GM20431 (cell line): ENCODE data around the gene HOXC9.

Experiments used
- in situ Hi-C: fragments of 300-500 bp; cut with MseI, MboI; formaldehyde crosslinking; loops from one replicate; pipeline ENCODE4 v1.15.0; 2020; ENCODE audit warnings: low sequenced_read_pairs; ENCODE audit not compliant: unreplicated experiment

Gene HOXC9

GRCh38 chr12:54042970-54043853 is 43.3 kb downstream of the HOXC9 start:
- in situ Hi-C loops: no loop called here

GRCh38 chr12:54044425-54045103 is 44.6 kb downstream of the HOXC9 start:
- in situ Hi-C loops: no loop called here

DNA sequence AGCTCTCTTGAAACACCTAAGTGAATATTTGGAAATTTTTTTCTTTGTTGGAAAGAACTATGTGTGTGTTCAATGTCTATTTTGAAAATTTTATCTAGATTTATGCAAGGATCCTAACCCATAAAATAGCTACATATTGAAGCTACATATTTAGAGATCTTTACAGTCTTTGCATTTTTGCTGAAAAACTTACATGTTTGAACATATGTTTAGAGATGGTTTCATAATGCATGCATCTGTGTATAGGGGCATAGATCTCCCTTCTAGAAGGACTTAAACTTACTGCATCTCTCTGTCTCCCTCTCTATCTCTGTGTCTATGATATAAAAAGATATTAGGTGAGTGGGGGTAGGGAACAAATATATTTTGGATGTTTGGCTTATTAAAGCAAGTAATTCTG is 45.4 kb downstream of the HOXC9 start:
- in situ Hi-C loops: no loop called here

- in situ Hi-C loops: no loop called here
Measured at GRCh38 chr12:54045868-54046521, 46.0 kb downstream of the HOXC9 start.

GRCh38 chr12:54046809-54047159 is 46.8 kb downstream of the HOXC9 start:
- in situ Hi-C loops: no loop called here

DNA sequence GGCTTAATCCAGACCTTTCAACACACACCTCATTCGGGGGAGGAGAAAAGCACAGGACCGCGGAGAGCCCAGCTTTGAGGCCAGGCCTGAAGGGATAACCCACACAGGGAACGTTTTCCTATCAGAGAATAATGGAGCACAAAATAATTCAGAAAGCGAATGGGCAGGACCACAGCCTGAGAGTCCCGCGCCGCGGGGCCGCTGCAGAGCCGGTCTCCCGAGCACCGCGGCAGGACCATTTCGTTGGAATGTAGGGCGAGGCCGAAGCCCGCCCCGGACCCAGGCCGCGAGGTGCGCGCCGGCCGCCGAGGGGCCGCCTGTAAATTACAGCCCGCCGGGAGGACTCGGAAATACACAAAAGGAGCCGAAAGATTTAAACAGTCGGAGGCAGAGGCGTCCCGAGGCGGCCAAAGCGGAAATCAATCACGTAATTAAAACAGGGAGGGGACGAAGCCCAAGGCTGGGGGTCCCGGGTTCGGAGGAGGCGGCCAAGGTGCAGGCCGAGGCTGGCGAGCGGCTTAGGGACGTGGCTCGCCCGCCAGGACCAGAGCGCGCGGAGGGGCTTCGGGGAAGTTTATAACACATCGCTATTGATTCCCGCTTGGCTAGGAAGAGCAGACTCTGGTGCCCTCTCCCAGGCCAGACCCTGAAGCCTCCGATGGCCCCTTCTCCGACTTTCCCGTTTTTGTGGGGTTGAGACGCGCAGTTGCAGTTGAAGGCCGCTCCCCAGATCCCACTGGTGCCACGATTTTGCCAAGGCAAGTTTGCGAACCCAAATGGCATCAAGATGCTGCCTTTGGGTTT is 47.4 kb downstream of the HOXC9 start:
- in situ Hi-C loops: no loop called here

DNA sequence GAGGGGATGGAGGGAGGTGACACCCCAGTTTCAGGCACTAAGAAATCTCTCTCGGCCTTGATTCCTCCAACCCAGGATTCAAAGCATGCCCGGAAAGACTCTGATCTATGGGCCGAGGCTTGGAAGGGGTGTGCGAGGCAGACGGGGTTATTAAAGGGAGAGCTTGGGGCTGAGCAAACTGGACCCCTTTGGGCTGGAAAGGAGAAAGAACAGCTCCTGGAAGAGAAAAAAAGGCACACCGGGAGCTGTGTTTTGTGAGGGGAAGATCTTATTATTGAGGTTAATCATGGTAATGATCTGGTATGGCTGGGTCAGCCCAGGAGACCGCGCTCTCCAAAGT is 48.0 kb downstream of the HOXC9 start:
- in situ Hi-C loops: no loop called here

DNA sequence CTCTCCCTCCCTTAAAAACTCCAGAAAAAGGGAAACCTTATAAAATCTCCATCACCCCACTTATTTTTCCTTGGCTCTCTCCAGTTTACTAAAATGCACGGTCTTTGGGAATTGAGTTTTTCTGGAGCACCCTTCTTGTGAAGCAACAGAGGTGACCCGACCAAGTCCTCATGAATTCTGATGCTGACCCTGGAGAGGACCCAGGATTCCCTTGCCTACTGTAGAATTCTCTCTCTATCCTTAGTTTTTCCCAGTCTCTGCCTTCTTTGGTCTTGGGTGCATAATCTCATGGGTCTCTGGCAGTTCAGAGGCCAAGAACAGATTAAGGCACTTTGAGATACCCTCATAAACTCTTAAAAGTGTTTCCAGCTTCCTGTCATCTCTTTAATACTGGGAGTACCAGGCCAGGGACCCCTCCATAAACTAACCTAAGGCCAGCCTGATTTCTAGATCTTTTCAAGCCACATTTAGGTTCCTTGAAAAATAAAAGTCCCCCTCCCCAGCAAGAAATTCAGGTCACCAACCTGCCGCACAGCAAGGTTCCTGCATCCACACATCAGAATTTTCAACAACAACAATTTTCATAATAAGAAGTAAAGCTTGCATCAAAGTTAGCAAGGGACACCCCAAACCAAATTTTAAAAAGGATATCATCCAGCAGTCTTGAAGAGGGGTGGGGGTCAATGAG is 48.6 kb downstream of the HOXC9 start:
- in situ Hi-C loops: no loop called here

- in situ Hi-C loops: no loop called here
Measured at GRCh38 chr12:54049108-54049507, 49.1 kb downstream of the HOXC9 start.

DNA sequence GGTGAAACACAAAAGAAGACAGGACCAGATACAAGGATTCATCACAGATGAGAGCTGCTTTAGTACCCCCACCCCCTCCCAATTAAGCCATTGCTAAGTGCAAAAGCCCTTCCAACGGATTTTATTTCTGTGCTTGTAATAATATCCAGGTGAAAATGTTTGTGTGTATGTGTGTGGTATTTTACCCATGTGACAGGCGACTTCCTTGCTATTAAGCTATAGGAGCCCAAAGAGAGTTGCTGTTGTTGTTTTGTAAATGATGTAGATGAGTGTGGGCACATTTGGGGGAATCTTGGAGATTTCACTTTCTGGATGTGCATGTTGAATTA is 50.5 kb downstream of the HOXC9 start:
- in situ Hi-C loops: no loop called here

DNA sequence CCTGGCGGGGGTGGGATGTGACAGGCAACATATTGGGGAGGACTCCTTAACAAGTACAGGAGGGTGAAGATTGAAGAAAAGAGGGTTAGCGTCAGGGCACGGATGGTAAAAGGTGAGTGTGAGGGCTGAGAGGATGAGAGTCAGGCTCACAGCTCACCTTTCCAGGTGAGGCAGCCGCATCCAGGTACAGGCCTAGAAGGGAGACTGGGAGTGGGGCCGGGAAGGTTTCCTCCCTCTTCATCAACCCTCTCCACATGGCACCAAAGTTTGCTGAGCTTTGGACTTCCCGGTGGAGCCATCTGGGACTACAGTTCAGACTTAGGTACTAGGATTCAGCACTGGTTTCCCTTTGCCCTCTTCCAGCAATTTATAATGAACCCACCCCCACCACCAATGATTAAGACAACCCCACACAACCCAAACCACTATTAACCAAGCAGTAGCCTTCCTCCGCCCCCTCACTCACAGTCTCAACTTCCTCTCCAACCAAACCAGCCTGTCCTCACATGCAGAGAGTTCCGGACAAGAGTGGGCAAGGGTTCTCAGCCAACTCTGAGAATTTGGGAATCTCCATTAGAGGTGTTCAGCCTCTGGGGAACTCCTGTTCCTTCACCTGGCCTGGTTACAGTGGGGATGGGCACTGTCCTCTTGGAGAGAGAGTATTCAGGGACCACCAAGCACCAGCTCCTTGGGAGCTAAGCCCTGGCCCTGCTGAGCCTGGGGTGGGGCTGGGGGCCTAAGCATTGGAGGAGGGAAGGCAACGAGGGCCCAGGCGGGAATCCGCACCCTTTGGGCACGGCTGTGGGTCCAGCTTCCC is 51.3 kb downstream of the HOXC9 start:
- in situ Hi-C loops: no loop called here

DNA sequence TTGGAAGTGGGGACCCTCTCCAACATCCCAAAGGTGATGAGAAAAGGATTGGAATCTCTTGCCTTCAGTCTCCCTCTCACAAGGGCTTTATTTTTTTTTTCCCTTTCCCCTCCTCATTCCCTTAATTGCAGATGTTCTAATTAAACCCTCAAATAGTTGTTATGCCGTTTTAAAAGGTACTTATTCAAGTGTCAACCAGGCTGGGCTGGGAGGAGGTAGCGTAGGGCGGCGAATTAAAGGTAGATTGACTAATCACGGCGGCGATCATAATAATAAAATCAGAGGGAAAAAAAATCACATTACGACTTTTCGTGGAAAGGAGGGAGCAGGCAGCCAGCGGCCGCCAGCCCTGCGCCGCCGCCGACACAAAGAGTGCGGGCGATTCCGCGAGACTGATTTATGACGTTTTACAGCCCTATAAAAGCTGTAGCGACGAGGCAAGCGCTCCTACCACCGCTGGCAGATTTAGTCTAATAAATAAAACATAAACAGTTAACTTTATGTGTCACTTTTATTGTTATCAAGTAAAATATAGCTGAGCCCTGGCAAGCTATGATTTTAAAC is 52.0 kb downstream of the HOXC9 start:
- in situ Hi-C loops: no loop called here

GRCh38 chr12:54052438-54053002 is 52.6 kb downstream of the HOXC9 start:
- in situ Hi-C loops: no loop called here
